Embryonic facial prominence (tissue), 1 donor: ENCODE measurements around the gene AOAH.
"Not testable (repeated sequence)": the region's sequence is repeated elsewhere in the genome, so short reads cannot be mapped to it uniquely, and the experiment has no call there.

ENCODE experiments used
- DNase-seq: peaks from one replicate; pipeline ENCODE4 v3.0.0-alpha.2; 2016; ENCODE audit errors: extremely low spot score

AOAH gene

DNA sequence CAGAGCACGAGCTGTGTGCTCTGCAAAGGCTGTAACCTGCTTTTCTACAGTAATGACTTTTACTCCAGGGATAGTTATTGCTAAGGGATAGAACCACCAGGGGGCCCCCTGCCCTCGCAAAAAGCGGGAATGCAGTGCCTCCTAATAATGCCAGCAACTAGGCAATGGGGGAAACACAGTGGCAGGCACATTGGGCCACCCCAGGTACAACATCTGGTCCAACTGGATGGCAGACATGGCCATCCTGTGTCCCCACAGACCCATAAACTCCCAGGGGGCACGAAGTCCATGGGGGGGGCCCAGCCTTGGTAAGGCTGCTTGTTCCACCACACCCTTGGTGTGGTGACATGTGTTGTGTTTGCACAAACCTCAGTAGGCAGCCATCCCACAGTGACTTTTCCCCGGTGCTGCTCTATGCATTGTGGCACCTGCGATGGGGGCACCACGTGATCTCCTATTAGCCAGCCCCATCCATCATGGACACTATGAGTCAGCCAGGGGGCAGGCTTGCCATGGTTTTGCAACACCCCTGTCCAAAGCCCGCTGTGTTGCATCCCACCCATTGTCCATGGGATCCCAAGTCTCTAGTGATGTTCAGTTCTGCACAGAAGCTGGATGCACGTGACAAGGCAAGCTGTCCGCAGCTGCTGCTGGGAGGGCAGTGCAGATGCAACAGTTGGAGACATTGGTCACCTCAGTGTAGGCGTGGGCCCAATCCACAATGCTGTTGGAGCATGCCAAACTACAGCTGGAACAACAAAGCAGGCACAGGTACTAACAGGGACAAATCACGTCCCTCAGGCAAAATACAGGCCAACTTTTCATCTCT lies 250.6 kb downstream of the AOAH start:
- DNase-seq, result no peak

DNA sequence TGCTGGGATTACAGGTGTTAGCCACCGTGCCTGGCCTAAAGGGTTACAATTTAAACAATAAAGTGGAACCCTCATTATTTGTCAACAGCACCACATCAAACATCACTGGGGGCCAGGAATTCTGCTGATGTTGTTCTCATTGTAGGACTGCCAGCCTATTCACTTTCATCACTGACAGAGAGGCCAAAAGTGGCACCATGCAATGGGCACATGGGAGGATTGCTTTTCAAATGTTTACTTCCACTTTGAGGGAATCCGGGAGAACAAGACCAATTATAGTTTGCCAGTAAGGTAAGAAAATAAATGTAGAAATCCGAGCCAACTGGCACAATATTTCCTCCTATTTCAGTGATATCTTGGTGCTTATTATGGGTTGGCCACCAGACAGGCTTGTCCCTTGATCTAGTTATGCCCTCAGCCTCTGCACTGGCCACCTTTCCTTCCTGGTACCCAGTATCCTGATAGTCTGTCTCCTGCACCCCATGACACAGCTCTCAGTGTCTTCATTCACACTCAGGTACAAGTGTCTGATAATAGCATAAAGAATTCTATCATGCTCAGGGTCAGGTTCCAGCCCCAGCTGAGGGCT lies 252.1 kb downstream of the AOAH start:
- no peak for DNase-seq

DNA sequence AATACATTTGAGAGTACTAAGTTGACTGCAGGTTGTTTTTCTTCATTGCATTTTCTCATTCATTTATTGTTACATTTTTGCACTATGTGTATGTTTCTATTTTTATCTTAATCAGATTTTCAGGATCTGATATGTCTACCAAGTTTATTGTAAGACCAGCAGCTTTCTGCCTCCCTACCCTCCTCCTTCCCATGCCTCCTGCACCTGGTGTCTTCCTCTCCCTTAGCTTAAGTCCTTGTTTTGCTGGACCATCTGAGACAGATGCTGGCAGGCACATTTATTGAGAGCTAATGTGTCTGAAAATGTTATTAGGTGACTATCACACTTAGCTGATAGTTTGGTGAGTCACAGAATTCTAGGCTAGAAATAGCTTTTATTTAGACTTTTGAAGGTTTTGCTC lies 255.1 kb downstream of the AOAH start:
- no peak for DNase-seq

DNA sequence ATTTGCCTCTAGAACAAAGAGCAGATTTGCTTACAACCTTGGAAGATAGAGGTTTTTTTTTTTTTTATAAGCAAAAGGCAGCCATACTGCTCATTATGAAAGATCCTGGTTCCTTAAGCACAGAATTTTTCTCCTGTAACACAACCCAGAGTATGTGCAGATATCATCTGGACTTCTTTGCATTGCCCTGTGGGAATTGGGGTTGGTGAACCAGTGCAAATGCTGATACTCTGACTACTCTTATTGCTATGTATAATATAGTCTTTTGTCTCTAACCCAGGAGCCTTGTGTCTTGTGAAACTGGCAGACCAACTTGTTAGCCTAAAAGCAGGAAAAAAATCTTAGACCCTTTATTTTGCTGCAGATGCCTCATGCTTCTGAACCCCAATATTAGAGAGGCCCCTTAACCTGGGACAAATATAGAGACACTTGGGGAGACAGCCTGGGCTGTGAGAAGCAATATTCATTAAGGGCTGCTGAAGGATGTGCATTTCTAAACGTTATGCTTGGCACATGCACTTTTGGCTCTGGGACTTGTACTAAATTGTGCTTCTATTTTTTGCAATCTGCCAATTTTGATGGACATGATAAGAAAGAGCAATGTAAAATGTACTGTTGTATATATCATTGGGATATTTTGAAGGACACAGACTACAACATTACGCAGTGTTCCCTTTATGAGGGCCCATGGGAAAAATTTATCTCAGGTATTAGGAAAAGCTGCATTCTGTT lies 255.8 kb downstream of the AOAH start:
- no peak for DNase-seq

DNA sequence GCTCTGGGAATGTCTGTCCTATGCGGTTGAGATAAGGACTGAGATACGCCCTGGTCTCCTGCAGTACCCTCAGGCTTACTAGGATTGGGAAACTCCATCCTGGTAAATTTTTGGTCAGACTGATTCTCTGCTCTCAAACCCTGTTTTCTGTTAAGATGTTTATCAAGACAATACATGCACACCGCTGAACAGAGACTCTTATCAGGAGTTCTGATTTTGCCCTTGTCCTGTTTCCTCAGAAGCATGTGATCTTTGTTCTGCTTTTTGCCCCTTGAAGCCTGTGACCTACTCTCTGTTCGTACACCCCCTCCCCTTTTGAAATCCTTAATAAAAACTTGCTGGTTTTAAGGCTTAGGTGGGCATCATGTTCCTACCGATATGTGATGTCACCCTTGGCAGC lies 258.3 kb downstream of the AOAH start:
- not testable (repeated sequence) for DNase-seq

DNA sequence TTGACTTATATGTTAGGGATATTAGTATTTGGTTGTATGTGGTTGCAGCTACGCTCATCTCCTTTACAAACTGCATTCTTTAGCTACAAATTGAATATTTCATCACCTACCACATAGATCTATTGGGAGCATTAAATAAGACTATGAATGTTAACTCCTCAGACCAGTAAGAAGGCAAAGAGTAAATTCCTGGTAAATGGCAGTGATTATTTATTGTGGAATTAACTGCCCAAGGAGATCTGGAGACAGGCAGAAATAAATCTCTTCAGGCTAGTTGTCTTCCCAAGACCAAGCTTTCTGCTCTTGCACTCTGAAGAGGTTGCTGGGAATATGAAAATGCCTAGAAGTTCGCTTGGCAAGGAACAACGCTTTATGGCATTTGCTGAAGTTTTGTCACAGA lies 260.0 kb downstream of the AOAH start:
- no peak for DNase-seq
